CD4-positive, alpha-beta T cell (primary cell): ENCODE data around the gene NR5A1. TPM values are rescaled to one million over a fixed set of nuclear protein-coding genes. Genes with fewer than 3 reads are reported as not detected.

Experiments
- ATAC-seq: fragments of 200-7000 bp; cut with Tn5 transposase; one replicate; pipeline ENCODE4 v1.10.0; 2022; ENCODE audit warnings: mild to moderate bottlenecking; ENCODE audit not compliant: poor library complexity
- CTCF ChIA-PET: fragments of 350-600 bp; sonication (Branson Sonifier 250); formaldehyde crosslinking; loops from one replicate; lab custom pipeline; 2021; ENCODE audit warnings: antibody characterized with exemption, inconsistent platforms; lab: Charles Lee
- POLR2A ChIA-PET: fragments of 350-600 bp; sonication (Branson Sonifier 250); formaldehyde crosslinking; loops from one replicate; lab custom pipeline; 2021; ENCODE audit warnings: antibody characterized with exemption, inconsistent platforms; lab: Charles Lee
- DNase-seq, 14 experiments: peaks; one replicate each; pipeline ENCODE4 v3.0.0-alpha.2; 2013 to 2020; ENCODE audit warnings: mixed read lengths in 2 of 14
- H3K27ac ChIP-seq, 2 donors: one replicate each; pipeline versions ENCODE4 v1.5.1 to v1.7.0; 2013; ENCODE audit warnings: low read length in 2 of 2, low read depth in 1 of 2, mild to moderate bottlenecking in 1 of 2
- H3K27me3 ChIP-seq, 2 experiments: 1 replicate in 1 of 2; 2 replicates in 1 of 2; pipeline versions ENCODE4 v1.6.1 to v1.7.0; 2013; ENCODE audit warnings: low read length in 2 of 2, control low read depth in 1 of 2, mild to moderate bottlenecking in 1 of 2, moderate library complexity in 1 of 2; ENCODE audit not compliant: insufficient read depth in 2 of 2, control insufficient read depth in 1 of 2
- H3K36me3 ChIP-seq: one replicate; pipeline ENCODE4 v1.6.1; 2013; ENCODE audit warnings: low read length, control low read depth; ENCODE audit not compliant: insufficient read depth
- H3K4me1 ChIP-seq: one replicate; pipeline ENCODE4 v1.6.1; 2013; ENCODE audit warnings: low read length, control low read depth; ENCODE audit not compliant: insufficient read depth
- H3K4me3 ChIP-seq: one replicate; pipeline ENCODE4 v1.5.1; 2013; ENCODE audit warnings: mild to moderate bottlenecking, low read length, moderate library complexity
- H3K9me3 ChIP-seq, 2 experiments: 1 replicate in 1 of 2; 2 replicates in 1 of 2; pipeline versions ENCODE4 v1.6.1 to v1.7.0; 2013; ENCODE audit warnings: low read length in 2 of 2, mild to moderate bottlenecking in 2 of 2, control low read depth in 1 of 2, moderate library complexity in 1 of 2; ENCODE audit not compliant: control insufficient read depth in 1 of 2, insufficient read depth in 1 of 2
- H3K27ac Mint-ChIP-seq: one replicate; pipeline ENCODE4 v1.8.0; 2020; ENCODE audit warnings: mixed read lengths
- H3K27me3 Mint-ChIP-seq: one replicate; pipeline ENCODE4 v1.8.0; 2021; ENCODE audit warnings: mixed read lengths
- H3K36me3 Mint-ChIP-seq: one replicate; pipeline ENCODE4 v1.8.0; 2021; ENCODE audit warnings: low read depth, mixed read lengths
- H3K4me1 Mint-ChIP-seq: one replicate; pipeline ENCODE4 v1.8.0; 2021; ENCODE audit warnings: low read depth, mixed read lengths
- H3K4me3 Mint-ChIP-seq: one replicate; pipeline ENCODE4 v1.8.0; 2020; ENCODE audit warnings: mild to moderate bottlenecking, mixed read lengths
- H3K9me3 Mint-ChIP-seq: one replicate; pipeline ENCODE4 v1.8.0; 2020; ENCODE audit warnings: mixed read lengths
- intact Hi-C, 2 experiments: fragments of 100-400 bp; cut with DNase I in 1 of 2; cut with micrococcal nuclease in 1 of 2; formaldehyde crosslinking; loops; one replicate each; pipeline versions ENCODE4 v1.15.1 to v1.9.0; 2023 to 2025; cut with DNase I, micrococcal nuclease
- total RNA-seq, 174 experiments: library from RNA in 2 of 174; stranded (reverse) in 2 of 174; gene quantifications; one replicate each; pipeline ENCODE4 v1.2.3 and lab custom pipeline; 2021 to 2026
- TF ChIP-seq, protein P1 (sequence below): fragments of 200-600 bp; IDR thresholded peaks from one replicate; pipeline ENCODE4 v1.8.0; 2022; ENCODE audit warnings: antibody characterized with exemption, mild to moderate bottlenecking

Gene NR5A1
- total RNA-seq, 2 experiments from 2014 or later = not detected

DNA sequence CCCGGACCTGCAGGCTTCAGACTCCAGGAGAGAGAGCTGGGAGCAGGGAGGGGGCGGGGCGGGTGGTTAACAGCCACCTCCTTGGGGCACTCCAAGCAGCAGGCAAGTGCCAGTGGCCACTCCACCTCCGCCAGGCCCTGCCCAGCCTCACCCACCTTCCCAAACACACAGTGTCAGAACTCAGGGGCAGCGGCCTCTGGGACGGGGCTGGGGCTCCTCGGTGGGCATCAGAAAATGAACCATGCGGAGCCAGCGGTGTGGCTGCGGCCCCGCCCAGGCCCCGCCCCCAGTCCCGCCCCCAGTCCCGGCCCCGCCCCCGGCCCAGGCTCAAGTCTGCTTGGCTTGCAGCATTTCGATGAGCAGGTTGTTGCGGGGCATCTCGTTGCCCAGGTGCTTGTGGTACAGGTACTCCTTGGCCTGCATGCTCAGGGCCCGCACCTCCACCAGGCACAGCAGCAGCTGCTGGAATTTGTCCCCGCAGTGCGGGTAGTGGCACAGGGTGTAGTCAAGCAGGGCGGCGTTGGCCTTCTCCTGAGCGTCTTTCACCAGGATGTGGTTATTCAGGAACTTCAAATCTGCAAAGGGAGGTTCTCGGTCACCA lies 24.7 kb downstream of the NR5A1 start:
- H3K9me3 Mint-ChIP-seq = no peaks in the 10 kb centered on the region
- no peak overlapping the region for H3K27ac Mint-ChIP-seq
- H3K4me3 Mint-ChIP-seq = no peak overlapping the region
- Histone ChIP-seq H3K4me3 (no peak overlapping the region), H3K36me3 (no peaks in the 10 kb centered on the region), H3K27ac (no peak overlapping the region), H3K9me3 (peaks cover 0 to 11% of the 10 kb centered on the region in 2 experiments), H3K27me3 (peaks cover 0 to 10% of the 10 kb centered on the region in 2 experiments), H3K4me1 (no peaks in the 10 kb centered on the region)
- DNase-seq (no peak), ATAC-seq (no peak)
- ChIA-PET POLR2A (no interaction called here), CTCF (no interaction called here)
- intact Hi-C loops = no loop called here
- H3K36me3 Mint-ChIP-seq = no peaks in the 10 kb centered on the region
- TF ChIP-seq, protein P1, sequence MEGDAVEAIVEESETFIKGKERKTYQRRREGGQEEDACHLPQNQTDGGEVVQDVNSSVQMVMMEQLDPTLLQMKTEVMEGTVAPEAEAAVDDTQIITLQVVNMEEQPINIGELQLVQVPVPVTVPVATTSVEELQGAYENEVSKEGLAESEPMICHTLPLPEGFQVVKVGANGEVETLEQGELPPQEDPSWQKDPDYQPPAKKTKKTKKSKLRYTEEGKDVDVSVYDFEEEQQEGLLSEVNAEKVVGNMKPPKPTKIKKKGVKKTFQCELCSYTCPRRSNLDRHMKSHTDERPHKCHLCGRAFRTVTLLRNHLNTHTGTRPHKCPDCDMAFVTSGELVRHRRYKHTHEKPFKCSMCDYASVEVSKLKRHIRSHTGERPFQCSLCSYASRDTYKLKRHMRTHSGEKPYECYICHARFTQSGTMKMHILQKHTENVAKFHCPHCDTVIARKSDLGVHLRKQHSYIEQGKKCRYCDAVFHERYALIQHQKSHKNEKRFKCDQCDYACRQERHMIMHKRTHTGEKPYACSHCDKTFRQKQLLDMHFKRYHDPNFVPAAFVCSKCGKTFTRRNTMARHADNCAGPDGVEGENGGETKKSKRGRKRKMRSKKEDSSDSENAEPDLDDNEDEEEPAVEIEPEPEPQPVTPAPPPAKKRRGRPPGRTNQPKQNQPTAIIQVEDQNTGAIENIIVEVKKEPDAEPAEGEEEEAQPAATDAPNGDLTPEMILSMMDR = no peak
- H3K4me1 Mint-ChIP-seq = no peaks in the 10 kb centered on the region
- peaks cover 17% of the 10 kb centered on the region for H3K27me3 Mint-ChIP-seq

DNA sequence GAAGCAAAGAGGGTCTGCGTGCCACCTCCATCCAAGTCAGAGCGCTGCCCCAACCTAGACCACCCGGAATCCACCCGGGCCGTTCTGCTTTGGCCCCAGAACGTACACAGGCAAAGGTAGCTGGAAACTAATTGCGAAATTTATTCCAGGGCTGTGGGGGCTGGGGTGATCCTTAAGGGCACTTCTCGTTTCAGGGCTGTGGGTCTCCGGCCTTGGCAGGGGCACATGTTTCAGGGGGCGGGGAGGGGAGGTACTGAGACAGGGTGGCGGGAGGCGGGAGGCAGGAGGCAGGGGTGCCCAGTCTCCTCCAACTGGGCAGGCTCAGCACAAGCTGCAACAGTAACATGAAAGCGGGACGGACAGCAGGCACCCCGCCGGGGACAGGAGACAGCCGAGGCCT lies 26.1 kb downstream of the NR5A1 start:
- intact Hi-C loops = no loop called here
- no peaks in the 10 kb centered on the region for H3K4me1 ChIP-seq
- peaks cover 0 to 11% of the 10 kb centered on the region in 2 experiments for H3K9me3 ChIP-seq
- TF ChIP-seq, protein P1 = no peak
- no peaks in the 10 kb centered on the region for H3K36me3 ChIP-seq
- H3K4me3 ChIP-seq = no peak overlapping the region
- ChIA-PET POLR2A (no interaction called here), CTCF (no interaction called here)
- Mint-ChIP-seq H3K36me3 (no peaks in the 10 kb centered on the region), H3K4me1 (no peaks in the 10 kb centered on the region), H3K27ac (no peak overlapping the region), H3K9me3 (no peaks in the 10 kb centered on the region), H3K4me3 (no peak overlapping the region), H3K27me3 (peaks cover 17% of the 10 kb centered on the region)
- no peak for ATAC-seq
- H3K27ac ChIP-seq = no peak overlapping the region
- DNase-seq = no peak
- H3K27me3 ChIP-seq = peaks cover 13 to 24% of the 10 kb centered on the region in 2 experiments

DNA sequence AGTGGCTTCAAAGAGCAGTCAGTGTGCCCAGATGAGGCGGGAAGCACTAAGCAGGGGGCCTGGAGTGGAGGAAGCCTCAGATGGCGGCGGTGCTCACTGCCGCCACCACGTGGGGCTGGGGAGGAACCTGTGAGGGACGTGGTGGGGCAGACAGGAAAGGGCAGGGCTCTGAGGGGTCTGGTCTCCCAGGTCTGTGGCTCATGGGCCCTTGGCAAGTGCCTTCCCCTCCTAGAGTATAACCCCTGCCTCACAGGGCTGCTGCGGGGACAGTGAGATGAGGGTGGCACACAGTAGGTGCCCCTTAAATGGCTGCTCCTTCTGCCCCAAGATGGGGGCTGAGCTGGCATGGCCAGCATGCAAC lies 26.6 kb downstream of the NR5A1 start:
- Histone ChIP-seq H3K27me3 (peaks cover 13 to 29% of the 10 kb centered on the region in 2 experiments), H3K27ac (no peak overlapping the region), H3K36me3 (no peaks in the 10 kb centered on the region), H3K9me3 (peaks cover 0 to 11% of the 10 kb centered on the region in 2 experiments), H3K4me3 (no peak overlapping the region), H3K4me1 (no peaks in the 10 kb centered on the region)
- ATAC-seq (no peak), DNase-seq (no peak)
- Mint-ChIP-seq H3K4me3 (no peak overlapping the region), H3K36me3 (no peaks in the 10 kb centered on the region), H3K9me3 (no peaks in the 10 kb centered on the region), H3K4me1 (no peaks in the 10 kb centered on the region), H3K27ac (no peak overlapping the region), H3K27me3 (peaks cover 17% of the 10 kb centered on the region)
- TF ChIP-seq, protein P1 = no peak
- POLR2A ChIA-PET = no interaction called here
- intact Hi-C loops = no loop called here
- CTCF ChIA-PET = no interaction called here
